ENCODE results near the gene INPP4A. TPM values are rescaled to one million over a fixed set of nuclear protein-coding genes. Genes with fewer than 3 reads are reported as not detected.

INPP4A gene
- total RNA-seq, 4 donors from 2014 or later: 13.6 to 25.2 (median 17.2) TPM

- H3K9me3 ChIP-seq: no peaks in the 10 kb centered on the region
- H3K4me3 ChIP-seq: no peak overlapping the region
- no peaks in the 10 kb centered on the region for H3K27me3 ChIP-seq
- TF ChIP-seq POLR2A (IDR thresholded peaks at IDR 0.05) (no peak), POLR2AphosphoS5 (IDR thresholded peaks at IDR 0.05) (no peak), CTCF (IDR thresholded peaks at IDR 0.05) (no peak), EP300 (IDR thresholded peaks at IDR 0.05) (no peak)
- H3K27ac ChIP-seq: no peak overlapping the region
- WGBS: 85% methylated on average over 5 of the region's 5 CpGs
- peaks cover 8% of the 10 kb centered on the region for H3K4me1 ChIP-seq
- DNase-seq (ENCODE audit: low spot score in 2 of 2): no peak
- H3K36me3 ChIP-seq: peaks cover 58% of the 10 kb centered on the region
These were observed 170.8 kb downstream of the INPP4A start for GRCh38 chr2:98615481-98615880.

- DNase-seq (ENCODE audit: low spot score in 2 of 2): no peak
- Histone ChIP-seq H3K4me1 (no peaks in the 10 kb centered on the region), H3K27me3 (no peaks in the 10 kb centered on the region), H3K27ac (no peak overlapping the region), H3K4me3 (no peak overlapping the region), H3K36me3 (peaks cover 56% of the 10 kb centered on the region), H3K9me3 (no peaks in the 10 kb centered on the region)
- TF ChIP-seq CTCF (IDR thresholded peaks at IDR 0.05): no peak
- TF ChIP-seq EP300 (IDR thresholded peaks at IDR 0.05): no peak
- TF ChIP-seq POLR2A (IDR thresholded peaks at IDR 0.05): no peak
- TF ChIP-seq POLR2AphosphoS5 (IDR thresholded peaks at IDR 0.05): no peak
- 59% methylated on average over 5 of the region's 5 CpGs for WGBS
These were observed 172.5 kb downstream of the INPP4A start for GRCh38 chr2:98617149-98617548.

- no peaks in the 10 kb centered on the region for H3K9me3 ChIP-seq
- no peak overlapping the region for H3K4me3 ChIP-seq
- WGBS: 74% methylated on average over 5 of the region's 5 CpGs
- TF ChIP-seq CTCF (IDR thresholded peaks at IDR 0.05): no peak
- TF ChIP-seq POLR2A (IDR thresholded peaks at IDR 0.05): no peak
- no peak for TF ChIP-seq POLR2AphosphoS5 (IDR thresholded peaks at IDR 0.05)
- TF ChIP-seq EP300 (IDR thresholded peaks at IDR 0.05): no peak
- H3K27me3 ChIP-seq: no peaks in the 10 kb centered on the region
- no peak overlapping the region for H3K27ac ChIP-seq
- no peak for DNase-seq (ENCODE audit: low spot score in 2 of 2)
- peaks cover 6% of the 10 kb centered on the region for H3K36me3 ChIP-seq
- no peaks in the 10 kb centered on the region for H3K4me1 ChIP-seq
These were observed 179.0 kb downstream of the INPP4A start for GRCh38 chr2:98623657-98624056.

GRCh38 chr2:98632351-98632750 is 187.7 kb downstream of the INPP4A start:
- WGBS: 91% methylated on average over 3 of the region's 3 CpGs

More at GRCh38 chr2:98632351-98632750, 187.7 kb downstream of the INPP4A start:
- no peak overlapping the region for H3K27ac ChIP-seq
- TF ChIP-seq POLR2AphosphoS5 (IDR thresholded peaks at IDR 0.05) (no peak), POLR2A (IDR thresholded peaks at IDR 0.05) (no peak), EP300 (IDR thresholded peaks at IDR 0.05) (no peak), CTCF (IDR thresholded peaks at IDR 0.05) (no peak)
- H3K4me3 ChIP-seq: no peak overlapping the region
- no peaks in the 10 kb centered on the region for H3K27me3 ChIP-seq
- peaks cover 34% of the 10 kb centered on the region for H3K36me3 ChIP-seq
- H3K9me3 ChIP-seq: no peaks in the 10 kb centered on the region
- DNase-seq (ENCODE audit: low spot score in 2 of 2): no peak
- no peaks in the 10 kb centered on the region for H3K4me1 ChIP-seq
